ENCODE measurements around the gene MCTP2.

The MCTP2 gene, protein sequence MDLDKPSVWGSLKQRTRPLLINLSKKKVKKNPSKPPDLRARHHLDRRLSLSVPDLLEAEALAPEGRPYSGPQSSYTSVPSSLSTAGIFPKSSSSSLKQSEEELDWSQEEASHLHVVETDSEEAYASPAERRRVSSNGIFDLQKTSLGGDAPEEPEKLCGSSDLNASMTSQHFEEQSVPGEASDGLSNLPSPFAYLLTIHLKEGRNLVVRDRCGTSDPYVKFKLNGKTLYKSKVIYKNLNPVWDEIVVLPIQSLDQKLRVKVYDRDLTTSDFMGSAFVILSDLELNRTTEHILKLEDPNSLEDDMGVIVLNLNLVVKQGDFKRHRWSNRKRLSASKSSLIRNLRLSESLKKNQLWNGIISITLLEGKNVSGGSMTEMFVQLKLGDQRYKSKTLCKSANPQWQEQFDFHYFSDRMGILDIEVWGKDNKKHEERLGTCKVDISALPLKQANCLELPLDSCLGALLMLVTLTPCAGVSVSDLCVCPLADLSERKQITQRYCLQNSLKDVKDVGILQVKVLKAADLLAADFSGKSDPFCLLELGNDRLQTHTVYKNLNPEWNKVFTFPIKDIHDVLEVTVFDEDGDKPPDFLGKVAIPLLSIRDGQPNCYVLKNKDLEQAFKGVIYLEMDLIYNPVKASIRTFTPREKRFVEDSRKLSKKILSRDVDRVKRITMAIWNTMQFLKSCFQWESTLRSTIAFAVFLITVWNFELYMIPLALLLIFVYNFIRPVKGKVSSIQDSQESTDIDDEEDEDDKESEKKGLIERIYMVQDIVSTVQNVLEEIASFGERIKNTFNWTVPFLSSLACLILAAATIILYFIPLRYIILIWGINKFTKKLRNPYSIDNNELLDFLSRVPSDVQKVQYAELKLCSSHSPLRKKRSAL

DNA sequence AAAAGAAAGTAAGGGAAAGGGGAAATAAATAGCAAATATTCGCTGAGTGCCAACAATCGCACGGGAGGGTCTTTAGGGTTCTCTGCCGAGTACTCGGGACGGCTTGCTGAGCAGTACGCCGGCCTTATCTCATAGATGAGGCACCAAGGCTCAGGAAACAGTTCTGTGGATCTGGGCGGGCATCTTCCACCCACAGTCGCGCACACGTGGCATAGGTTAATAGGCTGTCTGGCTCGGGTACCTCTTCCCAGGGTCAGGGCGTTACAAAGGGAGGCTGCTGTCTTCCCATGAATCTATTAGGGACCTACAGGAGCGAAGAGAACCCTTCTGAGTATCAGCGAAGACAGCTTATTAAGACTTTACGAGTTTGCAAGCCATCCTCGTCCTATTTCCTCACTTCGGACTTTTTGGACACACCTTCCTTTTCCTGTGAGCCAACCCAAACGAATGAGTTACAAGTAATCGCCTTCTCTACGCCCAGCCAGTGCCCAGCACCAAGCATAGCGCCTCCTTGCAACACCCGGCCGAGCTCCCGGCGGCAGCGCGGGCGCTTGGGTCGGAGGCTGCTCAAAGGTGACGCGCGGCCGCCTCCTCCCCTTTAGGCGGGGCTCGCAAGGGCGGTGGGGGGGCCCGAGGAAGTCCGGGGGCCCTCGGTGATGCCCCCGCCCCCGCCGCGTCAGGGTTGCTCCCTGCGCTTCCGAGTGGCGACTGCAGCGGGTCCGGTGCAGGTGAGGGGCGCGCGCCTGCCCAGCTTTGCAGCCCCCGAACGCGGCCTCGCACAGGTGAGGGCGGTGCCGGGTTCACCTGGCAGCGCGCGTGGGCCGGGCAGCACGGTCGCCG is at the start of gene MCTP2:
TSS of gene MCTP2 (plus strand) at position 679 of the 840 bp plus-strand sequence. CDS start 66,705 bp downstream, outside the sequence.
- FAIRE-seq: no peak

DNA sequence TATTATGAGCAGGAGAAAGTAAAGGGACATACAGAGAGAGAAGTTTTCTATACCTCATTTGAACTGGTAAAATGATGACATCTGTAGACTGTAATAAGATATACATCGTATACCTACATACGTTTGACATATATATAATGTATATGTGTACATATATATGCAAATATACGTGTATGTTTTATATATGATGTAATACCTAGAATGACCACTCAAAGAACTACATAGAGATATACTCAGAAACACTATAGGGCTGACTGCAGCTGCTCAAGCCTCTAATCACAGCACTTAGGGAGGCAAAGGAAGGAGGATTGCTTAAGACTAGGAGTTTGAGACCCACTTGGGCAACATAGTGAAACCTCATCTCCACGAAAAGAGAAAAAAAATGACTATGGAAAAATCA is 48.5 kb upstream of the MCTP2 start:
- no peak for FAIRE-seq

DNA sequence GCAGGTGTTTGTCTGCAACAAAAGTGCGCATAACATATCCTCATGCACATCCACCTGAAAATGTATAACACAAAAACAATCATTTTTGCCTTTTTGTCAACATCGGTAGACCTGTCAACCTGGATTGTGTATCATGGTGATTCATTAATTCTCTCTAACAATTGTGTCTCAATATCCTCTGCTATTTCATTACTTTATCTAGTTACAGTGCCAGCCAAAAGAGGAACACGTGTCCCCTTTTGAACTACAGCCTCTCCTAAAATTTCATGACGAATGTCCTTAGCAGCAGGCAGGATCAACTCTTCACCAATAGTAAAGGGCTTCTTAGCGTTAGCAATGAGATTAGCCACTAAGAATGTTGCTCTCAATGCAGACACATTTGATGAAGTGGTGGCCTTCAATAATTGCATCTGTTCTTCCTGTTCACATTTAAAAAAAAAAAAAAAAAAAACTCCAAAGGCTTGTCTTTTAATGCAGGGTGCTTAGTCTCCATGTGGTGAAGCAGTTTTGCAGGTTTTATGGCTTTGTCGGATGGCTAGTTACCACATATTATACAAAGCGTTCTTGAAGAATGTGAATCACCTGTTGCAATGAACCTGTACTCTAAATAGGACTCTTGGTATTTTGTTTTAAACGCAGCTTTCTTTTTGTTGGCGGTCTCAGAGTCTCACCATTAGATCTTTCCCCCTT is 45.7 kb upstream of the MCTP2 start:
- FAIRE-seq: no peak

DNA sequence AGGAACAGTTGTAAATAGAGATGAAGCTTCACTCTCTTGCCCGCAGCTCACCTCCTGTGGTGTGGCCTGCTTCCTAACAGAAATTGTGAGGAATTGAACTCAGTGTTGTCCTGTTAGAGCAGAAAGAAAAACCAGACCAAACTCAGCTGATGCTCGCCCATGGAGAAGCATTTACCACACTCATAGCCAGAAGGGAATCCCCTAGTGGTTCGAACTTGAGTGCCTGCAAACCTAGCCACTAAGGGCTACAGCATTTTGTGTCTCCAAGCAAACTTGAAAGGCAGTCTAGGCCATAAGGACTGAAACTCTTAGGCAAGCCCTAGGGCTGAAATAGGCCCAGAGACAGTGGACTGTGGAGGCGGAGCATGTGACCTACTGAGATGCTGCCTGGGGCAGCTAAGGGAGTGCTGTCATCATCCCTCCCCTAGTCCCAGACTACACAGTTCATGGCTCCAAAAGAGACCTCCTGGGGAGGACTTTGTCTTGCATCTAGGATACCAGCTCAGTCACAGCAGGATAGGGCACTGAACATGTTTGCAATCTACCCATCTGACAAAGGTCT is 44.5 kb upstream of the MCTP2 start:
- FAIRE-seq: no peak

DNA sequence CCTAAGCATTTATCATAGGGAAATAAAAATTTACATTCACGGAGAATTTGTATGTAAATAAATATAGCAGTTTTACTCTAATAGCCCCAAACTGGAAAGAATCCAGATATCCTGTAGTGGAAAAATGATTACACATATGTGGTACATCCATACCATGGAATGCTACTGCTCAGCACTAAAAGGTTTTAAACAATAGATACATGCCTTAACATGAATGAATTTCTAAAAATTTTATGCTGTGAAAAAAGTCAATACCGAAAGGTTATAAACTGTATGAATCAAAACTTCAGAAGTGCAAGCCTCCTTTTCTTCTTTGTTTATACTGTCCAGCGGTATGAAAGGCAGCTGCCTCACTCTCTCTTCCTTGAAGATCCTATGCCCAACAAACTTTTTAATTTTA is 37.5 kb upstream of the MCTP2 start:
- FAIRE-seq: no peak

DNA sequence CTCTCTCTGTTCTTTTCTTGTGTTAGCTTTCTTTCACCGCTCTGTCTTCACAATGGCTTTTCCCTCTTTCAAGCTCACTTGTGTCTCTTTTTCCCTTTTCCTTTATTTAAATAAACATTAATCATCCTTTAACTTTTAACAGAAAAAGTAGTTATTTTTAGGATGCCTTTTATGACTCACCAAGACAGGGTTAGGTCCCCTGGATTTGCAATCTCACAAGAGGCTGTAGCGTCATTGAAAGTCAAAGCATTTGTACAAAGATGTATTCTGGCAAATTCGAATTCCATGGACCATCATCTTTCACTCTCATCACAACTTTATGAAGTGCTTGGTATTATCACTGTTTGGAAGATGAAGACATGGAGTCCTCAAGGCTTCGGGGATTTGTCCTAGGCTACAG is 34.8 kb upstream of the MCTP2 start:
- FAIRE-seq: no peak

DNA sequence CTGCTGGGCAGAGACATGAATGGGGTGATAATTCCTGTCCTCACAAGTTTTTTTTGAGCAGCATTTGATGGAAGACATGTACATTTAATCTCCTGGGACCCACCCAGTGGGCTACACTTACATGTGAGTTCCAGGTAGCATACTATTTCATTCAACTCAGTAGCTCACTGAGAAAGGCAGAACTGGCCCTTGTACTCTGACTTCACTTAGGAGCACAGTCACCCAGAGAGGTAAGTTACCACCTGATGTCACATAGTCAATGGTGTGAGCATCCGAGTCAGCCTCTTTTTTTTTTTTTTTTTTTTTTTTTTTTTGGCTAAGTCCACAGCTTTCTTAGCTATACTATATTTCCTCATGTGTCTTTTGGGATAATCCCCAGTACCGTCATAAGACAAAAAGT is 32.7 kb upstream of the MCTP2 start:
- no peak for FAIRE-seq

DNA sequence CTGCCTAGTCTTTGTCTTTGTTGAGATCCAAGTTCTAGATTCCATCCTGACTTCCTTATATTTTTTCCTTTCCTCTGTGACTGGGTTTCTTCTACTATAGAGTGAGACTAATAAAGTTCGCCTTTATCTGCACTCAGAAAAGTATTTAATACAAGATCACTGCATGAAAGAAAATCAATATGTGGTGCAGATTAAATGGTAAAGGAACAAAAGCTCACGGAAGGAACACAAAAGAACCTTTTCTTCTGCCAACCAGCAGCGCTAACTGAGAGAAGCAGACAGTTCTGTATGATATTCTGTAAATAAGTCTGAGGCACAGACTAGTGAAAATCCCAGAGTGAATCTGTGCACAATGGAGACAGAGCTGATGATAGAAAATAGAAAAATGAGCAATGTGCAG is 31.6 kb upstream of the MCTP2 start:
- FAIRE-seq: no peak

DNA sequence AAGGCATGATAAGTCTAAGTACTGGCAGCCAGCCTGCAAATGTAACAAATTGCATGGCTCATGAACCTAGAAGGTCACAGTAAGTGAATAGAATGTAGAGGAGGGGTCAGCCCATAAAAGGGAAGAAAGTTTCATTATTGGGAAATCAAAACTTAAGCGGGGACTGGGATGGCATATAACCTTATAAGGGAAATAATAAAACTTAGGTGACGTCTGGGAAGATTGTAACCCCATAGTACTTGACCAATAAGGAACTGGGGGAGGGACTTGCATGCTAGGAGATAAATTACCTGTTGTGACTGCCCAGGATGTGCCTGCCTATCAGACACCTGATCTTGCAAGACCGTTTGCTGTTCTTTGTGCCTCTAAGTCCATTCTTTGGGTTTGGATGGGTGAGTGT is 28.1 kb upstream of the MCTP2 start:
- no peak for FAIRE-seq

DNA sequence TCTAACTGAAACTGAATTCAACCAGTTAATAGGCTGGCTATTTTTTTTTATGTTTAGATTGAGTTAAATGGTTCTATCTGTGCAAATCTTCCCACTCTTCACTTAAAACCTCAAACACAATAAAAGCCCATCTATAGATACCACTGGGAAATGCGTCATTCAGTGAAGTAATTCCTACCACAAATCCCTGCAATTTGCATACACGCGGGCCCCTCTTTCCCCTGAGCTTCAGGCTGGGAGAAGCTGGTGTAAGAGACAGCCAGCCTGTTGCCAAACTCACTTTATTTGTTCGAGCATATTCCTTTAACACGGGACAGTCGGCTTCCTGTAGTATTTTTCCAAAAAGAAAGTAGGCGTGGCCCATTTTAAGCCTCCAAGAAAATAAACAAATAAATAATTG is 26.0 kb upstream of the MCTP2 start:
- no peak for FAIRE-seq

DNA sequence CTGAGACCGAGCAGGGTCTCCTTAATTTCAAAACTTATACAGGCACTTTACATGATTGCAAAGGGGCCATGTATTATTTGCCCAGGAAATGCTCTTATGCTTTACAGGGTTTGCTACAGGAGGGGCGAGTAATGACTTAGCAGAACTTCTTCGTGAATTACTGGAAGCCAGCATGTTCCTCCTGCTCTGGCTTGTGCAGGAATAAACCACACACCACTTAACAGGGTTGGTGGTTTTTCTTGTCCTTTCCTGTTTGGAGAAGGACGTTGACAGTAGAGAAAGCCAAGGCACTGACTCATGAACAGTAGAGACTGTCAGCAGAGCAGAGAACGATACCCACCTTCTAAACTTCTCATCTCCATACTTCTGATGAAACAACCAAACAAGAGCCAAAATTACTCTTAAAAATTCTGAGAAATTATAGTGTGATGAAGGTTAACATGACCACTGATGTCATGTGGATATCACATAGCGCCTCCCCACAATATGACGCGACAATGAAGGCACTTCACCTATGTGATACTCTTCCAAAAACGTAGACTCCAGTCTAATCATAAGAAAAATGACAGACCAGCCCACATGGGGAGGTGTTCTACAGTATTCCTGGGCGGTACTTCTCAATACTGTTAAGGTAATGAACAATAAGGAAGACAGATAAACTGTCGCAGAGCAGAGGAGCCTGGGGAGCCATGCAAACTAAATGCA is 24.7 kb upstream of the MCTP2 start:
- FAIRE-seq: no peak

DNA sequence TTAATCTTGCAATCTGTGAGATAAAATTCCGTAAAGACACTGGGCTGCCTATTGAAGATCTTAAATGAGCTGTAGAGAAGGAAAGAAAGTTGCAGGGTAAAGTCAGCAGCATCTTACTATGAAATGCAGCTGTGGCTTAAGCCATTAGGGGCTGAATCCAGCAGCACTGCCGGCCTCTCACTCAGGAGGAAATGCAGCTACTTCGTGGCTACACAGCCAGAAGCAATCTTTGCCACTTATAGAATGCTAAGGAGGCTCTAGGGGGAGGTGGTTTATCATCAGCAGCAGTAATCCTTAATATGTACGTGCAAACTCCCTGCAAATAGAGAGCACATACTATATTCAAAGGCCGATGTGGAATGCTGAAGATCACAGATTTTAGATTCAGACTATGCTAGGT is 19.1 kb upstream of the MCTP2 start:
- no peak for FAIRE-seq

DNA sequence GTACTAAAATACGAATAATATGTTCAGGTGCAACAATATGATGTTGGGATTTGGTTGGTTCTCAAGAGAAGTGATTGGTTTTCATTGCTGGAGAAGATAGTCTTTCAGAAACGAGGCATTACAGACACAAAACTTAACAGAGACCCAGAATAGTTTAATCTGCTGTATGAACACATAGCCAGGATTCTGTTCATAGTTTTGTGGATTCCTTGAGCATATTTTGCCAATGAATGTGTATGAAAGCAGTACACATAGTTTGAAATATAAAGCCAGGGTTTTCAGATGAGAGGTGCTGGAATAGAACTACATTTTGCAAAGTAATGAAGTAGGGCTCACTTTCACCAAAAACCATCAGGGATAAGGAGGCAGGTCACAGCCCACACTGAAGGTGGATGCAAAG is 5.7 kb upstream of the MCTP2 start:
- no peak for FAIRE-seq

DNA sequence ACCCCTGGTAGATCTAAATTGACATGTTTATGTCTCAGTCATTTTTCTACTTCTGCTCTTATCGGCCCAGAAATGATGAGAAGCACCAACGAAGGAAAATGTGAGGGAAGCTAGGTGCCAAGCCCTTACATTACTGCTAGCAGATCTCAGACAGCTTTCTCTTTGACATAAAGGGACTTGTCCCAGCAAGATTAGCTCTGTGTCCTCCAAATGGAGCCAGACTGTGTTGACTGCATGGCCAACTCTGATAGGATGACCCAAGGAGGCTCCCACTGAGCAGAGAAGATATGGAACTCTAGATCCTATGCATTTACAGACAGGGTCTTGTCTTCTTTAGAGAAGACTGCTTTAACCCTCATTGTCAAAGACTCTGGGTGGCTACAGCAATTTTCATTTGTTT is 2.8 kb upstream of the MCTP2 start:
- FAIRE-seq: no peak

DNA sequence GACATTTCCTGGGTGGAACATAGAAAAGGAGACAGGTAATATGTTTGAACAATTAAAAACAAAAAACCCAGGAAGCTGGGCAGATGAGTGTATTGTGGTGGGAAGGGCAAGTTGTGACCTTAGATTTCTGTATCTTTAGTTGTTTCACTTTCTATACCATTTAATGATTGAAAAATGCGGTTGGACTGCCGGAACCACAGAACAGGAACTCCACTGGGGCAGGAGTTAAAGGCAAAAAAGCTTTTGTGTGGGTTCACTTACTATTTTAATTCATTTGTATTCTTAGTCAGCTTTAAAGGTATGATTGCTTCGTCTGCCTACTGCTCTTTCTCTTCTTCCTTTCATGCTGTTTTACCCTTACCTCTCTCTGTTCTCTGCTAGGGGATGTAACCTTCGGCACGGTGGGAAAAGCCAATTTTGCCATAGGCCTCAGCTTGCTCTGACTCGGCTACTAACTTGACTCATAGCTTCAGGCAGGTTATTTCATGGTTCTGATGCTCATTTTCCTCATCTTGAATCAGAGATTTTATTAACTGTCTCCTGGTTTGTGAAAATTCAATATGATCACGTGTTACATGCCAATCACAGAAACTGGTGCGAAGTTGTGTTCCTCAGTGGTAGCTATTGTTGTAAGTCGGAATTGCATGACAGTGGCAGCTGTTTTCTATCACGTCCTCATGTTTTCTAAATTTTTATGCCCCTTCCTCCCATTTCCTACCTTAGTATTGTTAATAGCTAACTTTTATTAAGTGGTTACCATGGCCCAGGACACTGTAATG is 1.6 kb upstream of the MCTP2 start:
- FAIRE-seq: no peak

DNA sequence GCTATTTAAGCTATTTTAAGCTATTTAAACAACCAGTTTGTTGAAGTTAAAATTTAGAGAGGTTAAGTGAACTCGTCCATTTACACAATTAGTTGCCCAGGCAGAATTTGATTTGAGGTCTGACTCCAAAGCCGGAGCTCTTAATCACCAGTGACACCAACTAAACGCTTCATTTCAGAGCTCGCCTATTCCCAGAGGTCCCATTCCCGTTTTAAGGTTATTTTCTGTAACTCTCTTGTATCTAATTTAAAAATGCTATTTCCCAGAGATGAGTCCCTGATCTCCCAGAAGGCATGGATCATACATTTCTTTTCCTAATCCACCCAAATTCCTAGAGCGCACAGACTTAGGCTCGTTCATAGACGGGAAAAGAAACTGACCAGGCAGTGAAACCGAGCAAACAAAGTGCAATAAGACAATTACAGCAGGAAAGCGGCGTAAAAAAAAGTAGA is 904 bp upstream of the MCTP2 start:
- no peak for FAIRE-seq

DNA sequence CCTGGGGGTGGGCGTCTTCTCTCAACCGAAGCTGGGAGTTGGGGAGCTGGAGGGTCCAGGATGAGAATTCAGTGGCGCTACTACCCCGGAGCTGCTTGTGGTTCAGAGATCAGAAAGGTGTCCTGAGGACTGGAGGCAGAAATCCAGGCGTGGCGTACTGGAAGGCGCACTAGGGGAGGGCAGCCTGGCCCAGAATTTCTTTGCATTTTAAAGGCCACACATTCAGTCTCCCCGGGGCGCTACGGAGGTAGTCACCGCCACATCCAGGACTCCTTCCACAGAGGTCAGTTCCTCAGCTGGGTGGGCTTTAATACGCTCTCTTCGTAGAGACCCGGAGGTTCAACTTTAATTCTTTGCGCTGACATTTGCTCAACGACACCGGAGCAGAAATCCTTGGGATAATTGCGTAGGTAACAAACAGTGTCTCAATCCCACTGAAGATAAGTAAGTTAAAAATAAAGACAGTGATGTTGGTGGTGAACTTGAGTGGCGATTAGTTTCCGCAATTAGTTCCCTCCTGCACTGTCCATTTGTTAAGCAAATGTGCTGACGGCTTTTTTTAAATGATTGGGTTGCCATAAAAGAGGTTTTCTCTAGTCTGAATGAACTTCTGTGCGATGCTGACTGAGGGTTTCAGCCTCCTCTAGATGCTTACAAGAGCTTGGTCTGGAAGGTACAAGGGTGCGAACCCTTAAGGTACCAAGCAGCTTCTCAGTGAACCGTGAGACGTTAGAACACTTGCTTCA is 535 bp downstream of the MCTP2 start:
- no peak for FAIRE-seq

DNA sequence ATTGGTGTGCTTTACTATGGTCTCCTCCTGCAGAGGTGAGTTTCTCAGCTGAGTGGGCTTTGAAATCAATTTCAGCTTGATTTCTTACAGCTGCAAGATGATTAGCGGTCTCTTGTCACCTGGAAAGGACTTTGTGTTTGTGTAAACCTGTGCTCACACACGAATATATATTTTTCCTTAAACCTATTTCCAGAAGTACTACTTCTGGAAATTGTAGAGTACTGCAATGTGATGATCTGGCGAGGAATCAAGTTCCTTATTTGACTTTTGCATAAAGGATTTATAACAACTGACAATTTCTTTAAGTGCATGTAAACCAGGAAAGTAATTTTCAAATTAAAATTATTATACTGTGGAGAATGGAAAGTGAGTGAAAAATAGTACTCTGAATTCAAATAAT is 2.1 kb downstream of the MCTP2 start:
- no peak for FAIRE-seq

DNA sequence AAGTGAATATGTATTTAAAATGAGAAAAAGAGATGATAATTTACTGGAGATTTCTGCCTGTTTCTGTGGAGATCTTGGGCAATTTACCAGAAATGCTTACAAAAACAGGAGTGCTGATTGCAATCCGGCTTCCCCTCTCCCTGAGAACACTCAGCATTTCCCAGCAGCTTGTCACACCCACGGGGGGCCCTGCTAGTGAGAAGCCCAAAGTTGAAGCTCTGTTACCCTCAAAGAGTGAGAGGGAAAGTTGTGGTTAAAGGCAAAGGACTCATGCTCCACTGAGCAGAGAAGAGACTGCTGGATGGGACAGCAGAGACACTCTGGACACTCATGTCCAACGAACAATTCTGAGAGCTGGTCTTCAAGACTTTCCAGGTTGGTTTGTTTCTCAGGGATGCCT is 2.9 kb downstream of the MCTP2 start:
- FAIRE-seq: no peak

DNA sequence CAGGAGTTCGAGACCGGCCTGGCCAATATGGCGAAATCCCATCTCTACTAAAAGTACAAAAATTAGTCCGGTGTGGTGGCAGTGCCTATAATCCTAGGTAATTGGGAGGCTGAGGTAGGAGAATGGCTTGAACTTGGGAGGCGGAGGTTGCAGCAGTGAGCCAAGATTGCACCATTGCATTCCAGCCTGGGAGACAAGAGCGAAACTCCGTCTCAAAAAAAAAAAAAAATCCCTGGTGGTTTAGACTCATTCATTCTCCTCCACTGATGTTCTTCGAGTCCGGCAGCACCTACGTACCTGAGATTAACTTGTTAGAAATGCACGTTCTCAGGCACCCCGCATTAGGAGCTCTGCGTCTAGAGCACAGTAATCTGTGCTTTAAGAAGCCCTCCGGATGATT is 3.7 kb downstream of the MCTP2 start:
- no peak for FAIRE-seq
